IMR-90 (cell line): ENCODE data around the gene TIAM1. TPM values are rescaled to one million over a fixed set of nuclear protein-coding genes. Genes with fewer than 3 reads are reported as not detected.

Source experiments
- ATAC-seq: fragments of 200-7000 bp; cut with Tn5 transposase; 2 replicates; pipeline ENCODE4 v1.9.1; 2020; ENCODE audit warnings: low read depth, mild to moderate bottlenecking, moderate library complexity
- BruUV-seq: library from RNA; stranded (reverse); fragments of 400-500 nt; replicated peaks from 2 replicates; lab custom pipeline; 2021; lab: Mats Ljungman, UMichigan
- CTCF ChIA-PET: fragments of 300-600 bp; formaldehyde crosslinking; extraction: SDS; loops from one replicate; lab custom pipeline; 2021; ENCODE audit warnings: antibody characterized with exemption; lab: Yijun Ruan, JAX
- POLR2A ChIA-PET: fragments of 300-600 bp; sonication (Branson Sonifier 250); formaldehyde crosslinking; loops from one replicate; lab custom pipeline; 2022; ENCODE audit warnings: antibody characterized with exemption; ENCODE audit not compliant: unreplicated experiment; lab: Charles Lee
- DNase-seq: peaks from one replicate; pipeline ENCODE4 v3.0.0; 2013
- H2AFZ ChIP-seq: replicated peaks from 2 replicates; pipeline ENCODE3; 2013; ENCODE audit warnings: low read length, mild to moderate bottlenecking; ENCODE audit not compliant: poor library complexity
- H2AK5ac ChIP-seq: 2 replicates; pipeline ENCODE4 v1.6.1; 2013; ENCODE audit warnings: low read depth, low read length, inconsistent platforms
- H2AK9ac ChIP-seq: replicated peaks from 2 replicates; pipeline ENCODE3; 2013; ENCODE audit warnings: mild to moderate bottlenecking, low read depth, low read length, moderate library complexity; ENCODE audit not compliant: poor library complexity
- H2BK120ac ChIP-seq: 2 replicates; pipeline ENCODE4 v1.6.1; 2013; ENCODE audit warnings: low read depth, low read length, inconsistent platforms
- H2BK15ac ChIP-seq: 3 replicates; pipeline ENCODE4 v1.6.1; 2013; ENCODE audit warnings: low read depth, low read length, inconsistent platforms
- H2BK20ac ChIP-seq: 2 replicates; pipeline ENCODE4 v1.6.1; 2013; ENCODE audit warnings: low read depth, mild to moderate bottlenecking, inconsistent platforms, low read length, moderate library complexity
- H2BK5ac ChIP-seq: 2 replicates; pipeline ENCODE4 v1.6.1; 2013; ENCODE audit warnings: mild to moderate bottlenecking, low read depth, low read length, inconsistent platforms; ENCODE audit not compliant: poor library complexity, severe bottlenecking
- H3K14ac ChIP-seq: replicated peaks from 2 replicates; pipeline ENCODE4 v1.6.1; 2013; ENCODE audit warnings: low read depth, low read length, inconsistent platforms
- H3K18ac ChIP-seq: 2 replicates; pipeline ENCODE4 v1.6.1; 2013; ENCODE audit warnings: low read depth, low read length, control low read depth
- H3K23ac ChIP-seq: 2 replicates; pipeline ENCODE4 v1.6.1; 2013; ENCODE audit warnings: low read depth, low read length, inconsistent platforms
- H3K27ac ChIP-seq: 2 replicates; pipeline ENCODE4 v1.5.1; 2013; ENCODE audit warnings: mild to moderate bottlenecking, control low read depth, low read length; ENCODE audit not compliant: insufficient read depth
- H3K27me3 ChIP-seq: 2 replicates; pipeline ENCODE4 v1.6.1; 2013; ENCODE audit warnings: low read length; ENCODE audit not compliant: control insufficient read depth, insufficient read depth
- H3K36me3 ChIP-seq: 2 replicates; pipeline ENCODE4 v1.6.1; 2013; ENCODE audit warnings: low read length, mixed read lengths; ENCODE audit not compliant: control insufficient read depth, insufficient read depth
- H3K4ac ChIP-seq: 2 replicates; pipeline ENCODE4 v1.6.1; 2013; ENCODE audit warnings: low read depth, low read length, inconsistent platforms
- H3K4me1 ChIP-seq: 2 replicates; pipeline ENCODE4 v1.6.1; 2013; ENCODE audit warnings: low read length, mixed read lengths; ENCODE audit not compliant: control insufficient read depth, insufficient read depth
- H3K4me2 ChIP-seq: 2 replicates; pipeline ENCODE4 v1.6.1; 2013; ENCODE audit warnings: low read depth, mild to moderate bottlenecking, control low read depth, low read length, moderate library complexity
- H3K4me3 ChIP-seq: 2 replicates; pipeline ENCODE4 v1.5.1; 2013; ENCODE audit warnings: low read depth, mild to moderate bottlenecking, control low read depth, low read length, moderate library complexity; ENCODE audit not compliant: insufficient read depth
- H3K56ac ChIP-seq: 2 replicates; pipeline ENCODE4 v1.6.1; 2013; ENCODE audit warnings: low read length, inconsistent platforms; ENCODE audit not compliant: insufficient read depth; ENCODE audit errors: extremely low read depth
- H3K79me1 ChIP-seq, 2 experiments: 2 replicates each; pipeline ENCODE4 v1.6.1; 2013; ENCODE audit warnings: low read length in 2 of 2, inconsistent platforms in 1 of 2, low read depth in 1 of 2
- H3K9ac ChIP-seq: 2 replicates; pipeline ENCODE4 v1.6.1; 2013; ENCODE audit warnings: low read depth, low read length, control low read depth
- H3K9me1 ChIP-seq: 2 replicates; pipeline ENCODE4 v1.6.1; 2013; ENCODE audit warnings: low read length, inconsistent platforms; ENCODE audit not compliant: insufficient read depth
- H3K9me3 ChIP-seq: 2 replicates; pipeline ENCODE4 v1.6.1; 2013; ENCODE audit warnings: low read length; ENCODE audit not compliant: control insufficient read depth, insufficient read depth
- H4K20me1 ChIP-seq: 2 replicates; pipeline ENCODE4 v1.6.1; 2013; ENCODE audit warnings: low read length, inconsistent platforms; ENCODE audit not compliant: insufficient read depth
- H4K5ac ChIP-seq: 2 replicates; pipeline ENCODE4 v1.6.1; 2013; ENCODE audit warnings: mild to moderate bottlenecking, low read depth, low read length, control low read depth
- H4K8ac ChIP-seq, 2 experiments: 2 replicates each; pipeline ENCODE4 v1.6.1; 2013; ENCODE audit warnings: low read depth in 2 of 2, low read length in 2 of 2, control low read depth in 1 of 2, inconsistent platforms in 1 of 2
- H4K91ac ChIP-seq: 2 replicates; pipeline ENCODE4 v1.6.1; 2013; ENCODE audit warnings: low read depth, low read length, inconsistent platforms; ENCODE audit not compliant: insufficient read depth
- BHLHE40 ChIP-seq: fragments of 150-350 bp; IDR thresholded peaks from 2 replicates; pipeline ENCODE4 v1.6.1; 2016; ENCODE audit warnings: mild to moderate bottlenecking, low read depth, low read length
- CHD1 ChIP-seq: IDR thresholded peaks from 2 replicates; pipeline ENCODE4 v1.6.1; 2012; ENCODE audit warnings: low read depth, low read length, improper control_type of control experiment
- CTCF ChIP-seq: conservative IDR thresholded peaks from 2 replicates; pipeline ENCODE4 v1.5.1; 2012; ENCODE audit warnings: mild to moderate bottlenecking, low read depth, low read length, improper control_type of control experiment
- MAZ ChIP-seq: IDR thresholded peaks from 2 replicates; pipeline ENCODE4 v1.6.1; 2012; ENCODE audit warnings: low read depth, mild to moderate bottlenecking, low read length, improper control_type of control experiment, moderate library complexity, borderline replicate concordance
- MXI1 ChIP-seq: IDR thresholded peaks from 2 replicates; pipeline ENCODE4 v1.6.1; 2012; ENCODE audit warnings: low read depth, mild to moderate bottlenecking, low read length, moderate library complexity, borderline replicate concordance
- NFE2L2 ChIP-seq: fragments of 150-350 bp; IDR thresholded peaks from 2 replicates; pipeline ENCODE4 v1.6.1; 2016; ENCODE audit warnings: low read depth, mild to moderate bottlenecking, low read length
- RFX5 ChIP-seq: IDR thresholded peaks from 2 replicates; pipeline ENCODE4 v1.8.0; 2012; ENCODE audit warnings: low read depth, mild to moderate bottlenecking, low read length, moderate library complexity
- WGBS, 2 experiments: methylation state at CpG; one replicate each; pipeline versions ENCODE4 v1.1.5 to v1.1.7; 2013; ENCODE audit warnings: missing lambda C conversion rate in 2 of 2; ENCODE audit not compliant: insufficient read length in 1 of 2; ENCODE audit errors: extremely low coverage in 2 of 2; 5-methylcytosine and 5-hydroxymethylcytosine counted together
- dilution Hi-C: fragments of 300-500 bp; cut with HindIII; formaldehyde crosslinking; loops from one replicate; pipeline ENCODE4 v1.14.3; 2018; ENCODE audit warnings: low sequenced_read_pairs; ENCODE audit not compliant: unreplicated experiment
- in situ Hi-C: fragments of 300-500 bp; cut with MboI; formaldehyde crosslinking; loops from 3 replicates; pipeline ENCODE4 v1.14.3; 2019; ENCODE audit warnings: low sequenced_read_pairs, inconsistent platforms, mixed read lengths
- intact Hi-C: fragments of 100-400 bp; cut with micrococcal nuclease; formaldehyde crosslinking; loops from 2 replicates; pipeline ENCODE4 v1.10.0; 2022
- polyA plus RNA-seq, 3 experiments: library from polyadenylated mRNA; depleted of rRNA; stranded (reverse); fragments of >200 nt; gene quantifications; 2 replicates each; pipeline ENCODE4 v1.2.3, GENCODE V29; 2012; ENCODE audit warnings: low replicate concordance in 1 of 3
- total RNA-seq: library from RNA; depleted of rRNA; stranded (reverse); fragments of >200 nt; gene quantifications from 2 replicates; pipeline ENCODE4 v1.2.3, GENCODE V29; 2012

Gene TIAM1
- total and polyA plus RNA-seq, 2 of the 4 experiments (the other 2 are of a cell fraction), result 2.9 to 9.3 TPM

- intact Hi-C loops (no loop called here), in situ Hi-C loops (loop anchor here (5.0 kb wide), 1 partner anchor 88 kb away; no protein-coding TSS in a partner anchor), dilution Hi-C loops (no loop called here)
- Histone ChIP-seq H3K4me2 (no peak overlapping the region), H2AK5ac (no peak overlapping the region), H4K91ac (no peak overlapping the region), H2BK5ac (no peak overlapping the region), H2BK15ac (no peak overlapping the region), H2AK9ac (no peak overlapping the region), H4K5ac (no peak overlapping the region), H3K27ac (no peak overlapping the region), H3K56ac (no peak overlapping the region), H3K9ac (no peak overlapping the region), H3K18ac (no peak overlapping the region), H4K20me1 (no peaks in the 10 kb centered on the region), H3K23ac (no peak overlapping the region), H3K4ac (no peak overlapping the region), H2AFZ (no peak overlapping the region), H2BK20ac (no peak overlapping the region), H4K8ac (no peak overlapping the region), H3K79me1 (no peaks in the 10 kb centered on the region), H3K4me1 (no peaks in the 10 kb centered on the region), H3K9me3 (no peaks in the 10 kb centered on the region), H3K27me3 (no peaks in the 10 kb centered on the region), H3K14ac (no peak overlapping the region), H3K4me3 (no peak overlapping the region), H3K36me3 (no peaks in the 10 kb centered on the region), H3K9me1 (no peaks in the 10 kb centered on the region), H2BK120ac (no peak overlapping the region)
- ATAC-seq, result no peak
- BruUV-seq, result no TSS peak
- DNase-seq, result no peak
- CTCF ChIA-PET, result no interaction called here
- POLR2A ChIA-PET, result no interaction called here
- WGBS, 2 experiments, result 100% methylated on average over 1 of the region's 6 CpGs; no CpG with 5 or more reads in 1 of the 2 experiments
- TF ChIP-seq CHD1 (no peak), CTCF (no peak), NFE2L2 (no peak), MXI1 (no peak), RFX5 (no peak), BHLHE40 (no peak), MAZ (no peak)
Measured at GRCh38 chr21:31184876-31185275, 159.2 kb downstream of the TIAM1 start.
